Measurements from ENCODE around the gene CUL3. TPM values are rescaled to one million over a fixed set of nuclear protein-coding genes. Genes with fewer than 3 reads are reported as not detected.

CUL3 gene
- 10 to 100 TPM; 68.0 to 92.7 (median 70.8) TPM for total RNA-seq

DNA sequence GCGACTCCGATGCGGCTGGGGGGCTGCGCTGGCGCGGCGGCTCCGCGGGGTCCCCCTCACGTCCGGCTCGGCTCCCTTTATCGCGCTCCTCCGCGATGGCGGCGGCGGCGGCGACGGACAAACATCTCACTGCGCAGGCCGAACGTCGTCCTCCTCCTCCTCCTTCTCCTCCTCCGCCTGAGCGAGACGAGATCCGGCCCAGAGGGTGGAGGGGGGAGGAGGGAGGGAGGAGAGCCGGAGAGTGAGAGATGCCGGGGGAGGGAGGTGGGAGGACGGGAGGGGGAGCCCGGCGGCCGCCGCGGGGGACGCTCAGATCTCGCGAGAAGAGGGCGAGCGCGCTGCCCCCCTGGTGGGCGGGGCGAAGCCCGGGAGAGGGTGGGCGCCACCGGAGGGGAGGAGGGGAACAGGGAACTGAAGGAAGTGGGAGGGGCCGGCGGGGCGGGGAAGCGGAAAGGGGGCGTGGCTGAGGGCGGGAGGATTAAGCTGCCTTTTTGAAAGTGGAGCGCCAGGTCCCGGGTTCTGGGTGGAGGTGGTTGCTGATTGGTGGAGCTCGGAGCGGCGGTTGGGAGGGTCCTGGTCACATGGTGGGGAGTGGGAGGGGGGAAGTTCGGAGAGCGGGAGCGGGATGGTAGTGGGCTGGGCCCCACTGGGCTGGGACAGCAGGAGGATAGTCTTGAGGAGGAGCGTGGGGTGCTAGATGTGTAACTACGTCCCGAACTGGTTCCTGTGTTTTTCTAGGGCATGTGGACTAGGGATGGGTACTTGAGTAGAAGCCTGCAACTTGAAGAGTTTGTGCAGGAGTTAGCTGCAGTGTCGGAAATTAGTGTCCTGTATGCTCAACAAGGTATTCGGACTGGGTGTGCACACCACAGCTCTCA is at the start of gene CUL3:
CUL3 (minus strand) TSS at position 153 of the 878 bp plus-strand sequence. CDS start 354 bp downstream, outside the sequence.
- DNase-seq (ENCODE audit: low spot score) = peak; percentile 97
- TF ChIP-seq, protein P1, sequence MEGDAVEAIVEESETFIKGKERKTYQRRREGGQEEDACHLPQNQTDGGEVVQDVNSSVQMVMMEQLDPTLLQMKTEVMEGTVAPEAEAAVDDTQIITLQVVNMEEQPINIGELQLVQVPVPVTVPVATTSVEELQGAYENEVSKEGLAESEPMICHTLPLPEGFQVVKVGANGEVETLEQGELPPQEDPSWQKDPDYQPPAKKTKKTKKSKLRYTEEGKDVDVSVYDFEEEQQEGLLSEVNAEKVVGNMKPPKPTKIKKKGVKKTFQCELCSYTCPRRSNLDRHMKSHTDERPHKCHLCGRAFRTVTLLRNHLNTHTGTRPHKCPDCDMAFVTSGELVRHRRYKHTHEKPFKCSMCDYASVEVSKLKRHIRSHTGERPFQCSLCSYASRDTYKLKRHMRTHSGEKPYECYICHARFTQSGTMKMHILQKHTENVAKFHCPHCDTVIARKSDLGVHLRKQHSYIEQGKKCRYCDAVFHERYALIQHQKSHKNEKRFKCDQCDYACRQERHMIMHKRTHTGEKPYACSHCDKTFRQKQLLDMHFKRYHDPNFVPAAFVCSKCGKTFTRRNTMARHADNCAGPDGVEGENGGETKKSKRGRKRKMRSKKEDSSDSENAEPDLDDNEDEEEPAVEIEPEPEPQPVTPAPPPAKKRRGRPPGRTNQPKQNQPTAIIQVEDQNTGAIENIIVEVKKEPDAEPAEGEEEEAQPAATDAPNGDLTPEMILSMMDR (IDR thresholded peaks at IDR 0.05) = no peak
- ATAC-seq (ENCODE audit: low FRiP score) = peak; percentile 97

DNA sequence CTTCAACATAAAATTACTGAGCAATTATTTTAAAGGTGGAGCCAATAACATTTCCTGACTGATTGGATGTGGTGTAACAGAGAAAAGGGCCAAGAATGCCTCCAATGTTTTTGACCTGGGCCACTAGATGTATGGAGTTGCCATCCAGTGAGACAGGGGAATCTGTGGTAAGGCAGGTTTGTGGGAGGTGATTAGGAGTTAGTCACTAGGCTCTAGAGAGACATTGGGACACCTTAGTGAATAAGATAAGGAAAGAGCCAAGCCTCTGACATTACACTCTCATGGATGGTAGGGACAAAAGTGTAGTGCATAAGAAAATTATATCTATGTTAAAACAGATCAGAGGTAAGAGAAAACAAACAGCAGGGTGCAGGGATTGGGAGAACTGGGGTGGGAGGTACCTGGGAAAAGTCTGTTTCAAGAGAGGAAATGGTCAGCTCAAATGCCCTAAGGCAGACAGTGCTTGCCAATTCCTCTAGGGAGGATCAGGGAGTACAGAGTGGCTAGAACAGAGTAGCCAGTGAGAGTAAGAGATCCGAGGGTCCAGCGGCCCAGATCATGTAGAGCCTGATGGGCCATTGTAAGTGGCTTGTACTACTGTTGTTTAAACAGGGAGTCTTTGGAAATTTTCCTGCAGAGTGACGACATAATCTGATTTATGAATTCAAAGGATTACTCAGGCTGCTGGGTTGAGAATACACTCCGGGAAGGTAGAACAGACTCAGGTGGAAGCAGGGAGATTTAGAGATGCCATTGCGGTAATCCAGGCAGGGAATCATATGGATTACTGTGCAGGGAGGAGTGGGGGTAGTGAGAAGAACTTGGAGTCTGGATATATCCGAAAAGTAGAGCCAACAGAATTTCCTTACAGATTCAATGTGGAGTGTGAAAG is 45.7 kb upstream of the CUL3 start:
- DNase-seq (ENCODE audit: low spot score) (no peak), ATAC-seq (ENCODE audit: low FRiP score) (no peak)
- TF ChIP-seq, protein P1 (IDR thresholded peaks at IDR 0.05) = no peak

DNA sequence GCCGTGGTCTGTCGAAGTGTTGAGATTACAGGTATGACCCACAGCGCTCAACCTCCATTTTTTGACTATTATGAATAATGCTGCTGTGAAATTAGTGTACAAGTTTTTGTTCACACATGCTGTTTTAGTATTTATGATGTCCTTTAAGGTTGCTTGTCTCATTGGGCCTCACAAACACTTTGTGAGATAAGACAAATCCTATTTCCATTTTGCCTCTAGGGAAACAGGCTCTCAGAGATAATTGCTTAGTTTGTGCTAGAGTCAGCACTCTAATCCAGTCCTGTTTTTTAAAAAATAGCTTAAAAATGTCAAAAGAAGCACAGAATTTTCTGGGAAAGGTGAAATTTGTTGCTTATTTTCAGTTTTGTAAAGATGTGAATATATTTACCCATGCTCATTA is 43.3 kb upstream of the CUL3 start:
- ATAC-seq (ENCODE audit: low FRiP score) = no peak
- DNase-seq (ENCODE audit: low spot score) = no peak

DNA sequence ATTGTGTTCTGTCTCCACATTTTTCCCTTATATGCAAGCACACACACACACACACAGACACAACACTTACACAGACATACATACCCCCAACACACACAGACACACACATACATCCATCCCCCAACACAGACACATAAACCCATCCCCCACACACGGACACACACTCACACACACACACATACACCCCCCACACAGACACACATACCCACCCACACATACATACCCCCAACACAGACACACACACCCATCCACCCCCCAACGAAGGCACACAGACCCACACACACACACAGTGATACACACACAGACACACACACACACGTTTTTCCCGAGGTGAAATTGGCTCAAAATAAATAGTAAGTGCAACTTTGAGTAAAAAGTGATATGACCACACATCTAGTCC is 41.6 kb upstream of the CUL3 start:
- TF ChIP-seq, protein P1 (IDR thresholded peaks at IDR 0.05) = no peak
- DNase-seq (ENCODE audit: low spot score) (no peak), ATAC-seq (ENCODE audit: low FRiP score) (no peak)

More for the DNA sequence above, 43.3 kb upstream of the CUL3 start:
- TF ChIP-seq, protein P1 (IDR thresholded peaks at IDR 0.05) = no peak

DNA sequence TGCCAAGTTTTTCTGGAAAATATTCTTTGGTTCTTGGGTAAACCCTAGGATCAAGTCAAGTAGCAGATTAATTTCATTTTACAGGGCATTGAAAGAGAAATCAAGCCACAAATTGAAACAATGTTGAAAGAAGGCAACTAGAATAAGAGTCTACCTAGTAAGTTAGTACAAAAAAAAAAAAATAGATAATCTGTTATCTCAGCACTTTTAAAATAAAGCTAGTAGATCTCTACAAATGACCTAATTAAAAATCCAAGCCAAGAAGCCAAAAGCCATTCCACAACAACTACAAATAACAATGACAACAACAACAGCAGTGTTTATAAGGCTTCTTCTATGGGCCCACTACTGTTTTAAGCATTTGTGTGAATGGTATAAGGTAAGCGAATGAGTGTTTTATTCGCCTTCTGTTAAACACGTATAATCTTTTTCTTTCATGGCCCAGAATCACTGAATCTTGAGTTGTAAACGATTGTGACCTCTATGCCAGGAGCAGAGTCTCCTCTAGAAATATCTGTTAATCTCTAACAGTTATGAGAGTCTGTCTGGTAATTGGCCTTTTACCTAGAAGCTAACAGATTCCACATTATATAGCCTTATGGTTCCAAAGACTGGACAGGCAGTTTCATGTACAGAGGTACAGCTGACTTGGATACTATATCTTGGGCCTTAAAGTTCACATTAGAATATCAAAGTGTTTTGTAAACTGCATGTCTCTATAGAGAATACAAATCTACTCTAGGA is 28.6 kb upstream of the CUL3 start:
- DNase-seq (ENCODE audit: low spot score) (no peak), ATAC-seq (ENCODE audit: low FRiP score) (no peak)
- TF ChIP-seq, protein P1 (IDR thresholded peaks at IDR 0.05) = no peak

DNA sequence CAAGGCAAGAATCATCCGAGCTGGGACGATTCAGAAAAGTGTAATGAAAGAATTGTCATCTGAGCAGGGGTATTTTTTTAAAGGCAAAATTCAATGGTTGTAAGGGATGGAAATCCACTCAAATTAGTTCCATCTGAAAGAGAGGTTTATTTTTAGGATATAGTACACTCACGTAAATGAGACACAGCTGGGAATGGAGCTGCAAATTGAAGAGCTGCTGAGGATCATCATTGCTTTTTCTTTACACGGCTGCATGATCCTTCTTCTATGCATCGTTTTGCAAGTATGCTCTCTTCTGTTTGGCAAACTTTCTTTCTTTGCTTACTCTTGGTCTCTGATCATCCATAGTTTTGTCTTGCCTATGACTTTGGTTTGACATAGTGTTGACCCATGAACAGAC is 27.4 kb upstream of the CUL3 start:
- ATAC-seq (ENCODE audit: low FRiP score) (no peak), DNase-seq (ENCODE audit: low spot score) (no peak)
- TF ChIP-seq, protein P1 (IDR thresholded peaks at IDR 0.05) = no peak

Data from omental fat pad (tissue), 4 donors.